MCF 10A (cell line): Measurements from ENCODE around the gene ARHGEF4. TPM values are rescaled to one million over a fixed set of nuclear protein-coding genes. Genes with fewer than 3 reads are reported as not detected.

Source experiments
- BruUV-seq: library from RNA; stranded (reverse); fragments of 400-500 nt; replicated peaks from 2 replicates; lab custom pipeline; 2021; lab: Mats Ljungman, UMichigan
- CTCF ChIA-PET: fragments of 300-600 bp; sonication (Branson Sonifier 250); formaldehyde crosslinking; extraction: SDS; loops from one replicate; lab custom pipeline; 2021; ENCODE audit warnings: antibody characterized with exemption, inconsistent platforms; lab: Yijun Ruan, JAX
- POLR2A ChIA-PET: fragments of 300-600, 350-650 bp; sonication (Branson Sonifier 250); formaldehyde crosslinking; extraction: SDS; loops from one replicate; lab custom pipeline; 2020; ENCODE audit warnings: antibody characterized with exemption, inconsistent platforms; lab: Yijun Ruan, JAX
- DNase-seq: peaks from one replicate; pipeline ENCODE4 v3.0.0-alpha.2; 2018; ENCODE audit not compliant: unreplicated experiment
- H3K27ac Mint-ChIP-seq: one replicate; pipeline ENCODE4 v1.8.0; 2022; ENCODE audit warnings: mild to moderate bottlenecking, low read depth, mixed read lengths; ENCODE audit not compliant: unreplicated experiment
- H3K27me3 Mint-ChIP-seq: one replicate; pipeline ENCODE4 v1.8.0; 2022; ENCODE audit warnings: mixed read lengths; ENCODE audit not compliant: insufficient read depth, unreplicated experiment
- H3K36me3 Mint-ChIP-seq: one replicate; pipeline ENCODE4 v1.8.0; 2022; ENCODE audit warnings: mild to moderate bottlenecking, moderate library complexity, mixed read lengths; ENCODE audit not compliant: insufficient read depth, unreplicated experiment
- H3K4me1 Mint-ChIP-seq: one replicate; pipeline ENCODE4 v1.8.0; 2022; ENCODE audit warnings: mixed read lengths; ENCODE audit not compliant: insufficient read depth, unreplicated experiment
- H3K4me3 Mint-ChIP-seq: one replicate; pipeline ENCODE4 v1.8.0; 2022; ENCODE audit warnings: mild to moderate bottlenecking, moderate library complexity, mixed read lengths; ENCODE audit not compliant: unreplicated experiment
- H3K9me3 Mint-ChIP-seq: one replicate; pipeline ENCODE4 v1.8.0; 2022; ENCODE audit warnings: mixed read lengths; ENCODE audit not compliant: unreplicated experiment
- CTCF ChIP-seq: fragments of 200-600 bp; IDR thresholded peaks from one replicate; pipeline ENCODE4 v1.8.0; 2022; ENCODE audit warnings: antibody characterized with exemption, mild to moderate bottlenecking; ENCODE audit not compliant: unreplicated experiment
- intact Hi-C: fragments of 100-400 bp; cut with micrococcal nuclease; formaldehyde crosslinking; loops from 2 replicates; pipeline ENCODE4 v1.14.1; 2022
- total RNA-seq: library from RNA; stranded (reverse); gene quantifications from 2 replicates; pipeline ENCODE4 v1.2.3, GENCODE V29; 2022

Gene ARHGEF4
- total RNA-seq, 1 experiment from 2014 or later: 52.0 TPM

DNA sequence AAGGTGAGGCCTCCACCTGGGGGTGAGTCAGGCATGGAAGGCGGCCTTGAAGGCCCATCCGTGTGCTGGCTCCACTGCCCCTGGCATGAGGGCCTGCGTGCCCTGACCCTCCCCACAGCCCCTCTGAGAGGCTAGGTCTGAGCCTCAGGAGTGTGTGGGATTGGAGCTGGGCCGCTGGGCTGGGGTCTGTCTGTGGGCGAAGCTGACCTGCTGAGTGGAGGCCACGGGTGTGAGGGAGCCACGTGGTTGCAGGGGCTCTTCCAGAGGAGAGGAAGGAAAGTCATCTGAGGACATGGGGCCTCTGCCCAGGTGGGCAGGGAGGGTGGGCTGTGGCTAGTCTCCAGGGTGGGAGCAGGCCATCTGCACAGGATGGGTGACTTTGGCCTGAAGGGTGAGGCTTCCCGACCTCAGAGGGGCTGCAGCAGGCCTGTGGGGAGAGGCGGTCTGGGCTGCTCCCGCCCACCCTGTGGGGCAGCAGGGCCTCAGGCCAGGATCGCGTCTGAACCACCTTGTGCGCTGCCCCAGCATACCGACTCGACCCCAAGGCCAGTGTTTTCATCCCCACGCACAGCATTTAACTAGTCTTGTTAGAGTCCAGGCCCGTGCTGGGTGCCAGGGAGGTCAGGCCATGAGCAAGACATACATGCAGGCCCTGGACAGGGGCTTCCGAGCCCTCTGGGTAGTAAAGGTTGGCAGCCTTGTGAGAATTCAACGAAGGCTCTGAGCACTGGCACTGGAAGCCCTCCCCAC, 11.2 kb downstream of the ARHGEF4 start:
- DNase-seq: no peak
- intact Hi-C loops: no loop called here
- no peaks in the 10 kb centered on the region for H3K27me3 Mint-ChIP-seq
- BruUV-seq: no TSS peak
- H3K4me3 Mint-ChIP-seq: no peak overlapping the region
- H3K4me1 Mint-ChIP-seq: peaks cover 11% of the 10 kb centered on the region
- H3K27ac Mint-ChIP-seq: peak overlapping the region; percentile 66
- ChIA-PET CTCF (no interaction called here), POLR2A (no interaction called here)
- H3K36me3 Mint-ChIP-seq: peaks cover 11% of the 10 kb centered on the region
- no peak for TF ChIP-seq CTCF
- H3K9me3 Mint-ChIP-seq: no peaks in the 10 kb centered on the region

GRCh38 chr2:130848526-130849210, 12.0 kb downstream of the ARHGEF4 start:
- peaks cover 8% of the 10 kb centered on the region for H3K4me1 Mint-ChIP-seq
- no TSS peak for BruUV-seq
- no peak overlapping the region for H3K4me3 Mint-ChIP-seq
- H3K36me3 Mint-ChIP-seq: peaks cover 11% of the 10 kb centered on the region
- POLR2A ChIA-PET: interaction anchor here (0.6 kb wide), 1 partner anchor 125 kb away, joined by 3 read pairs; no protein-coding TSS in a partner anchor
- intact Hi-C loops: no loop called here
- H3K9me3 Mint-ChIP-seq: no peaks in the 10 kb centered on the region
- CTCF ChIA-PET: interaction anchor here (0.5 to 1.2 kb wide), 4 partner anchors 42 to 244 kb away, joined by 3 to 4 read pairs (median 4); no protein-coding TSS in a partner anchor
- no peak for TF ChIP-seq CTCF
- no peaks in the 10 kb centered on the region for H3K27me3 Mint-ChIP-seq
- DNase-seq: no peak
- no peak overlapping the region for H3K27ac Mint-ChIP-seq

DNA sequence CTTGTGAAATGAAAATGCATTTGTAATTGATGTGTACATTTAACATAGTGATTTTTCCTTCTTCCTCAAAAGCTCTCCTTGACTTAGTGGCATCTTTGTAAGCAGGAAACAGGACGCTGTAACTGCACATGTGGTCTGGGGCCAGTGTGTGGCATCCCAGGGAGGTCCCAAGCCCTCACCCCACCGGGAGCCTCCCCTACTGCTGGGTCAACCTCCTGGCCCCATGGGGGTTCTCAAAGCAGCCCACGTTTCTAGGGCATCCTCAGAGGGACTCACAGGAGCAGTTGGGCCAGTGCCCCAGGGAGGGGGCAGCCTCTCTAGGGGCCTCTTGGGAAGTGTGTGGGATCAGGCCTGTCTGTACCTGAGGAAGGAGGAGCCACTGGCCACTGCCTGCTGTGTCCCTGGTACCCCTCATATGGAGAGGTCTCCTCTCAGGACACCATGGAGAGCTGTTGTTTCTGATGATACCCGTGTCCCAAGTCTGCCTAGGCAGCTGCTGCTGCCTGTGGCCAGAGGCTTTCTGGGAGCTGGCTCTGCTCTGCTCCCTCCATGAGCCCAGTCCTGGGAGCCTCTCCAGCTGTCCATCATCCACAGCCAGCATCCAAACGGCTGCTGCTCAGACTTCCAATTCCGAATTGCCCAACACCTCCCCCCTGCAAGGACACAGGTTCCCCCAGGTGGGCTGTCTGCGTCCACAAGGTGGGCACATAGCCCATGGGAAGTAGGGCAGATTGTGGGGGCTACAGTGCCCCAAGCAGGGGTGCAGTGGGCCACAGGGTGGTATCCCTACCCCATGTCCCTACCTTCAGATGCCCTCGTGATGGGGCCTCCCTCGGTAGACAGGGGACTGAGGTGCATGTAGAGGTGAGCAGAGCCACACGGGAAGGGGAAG, 13.4 kb downstream of the ARHGEF4 start:
- Mint-ChIP-seq H3K27me3 (no peaks in the 10 kb centered on the region), H3K36me3 (peaks cover 14% of the 10 kb centered on the region), H3K4me1 (peaks cover 7% of the 10 kb centered on the region), H3K9me3 (no peaks in the 10 kb centered on the region), H3K4me3 (no peak overlapping the region), H3K27ac (no peak overlapping the region)
- TF ChIP-seq CTCF: no peak
- no peak for DNase-seq
- intact Hi-C loops: no loop called here
- no TSS peak for BruUV-seq
- CTCF ChIA-PET: interaction anchor here (0.6 to 1.2 kb wide), 2 partner anchors 71 to 1626 kb away, joined by 3 to 4 read pairs; no protein-coding TSS in a partner anchor
- POLR2A ChIA-PET: interaction anchor here (0.7 kb wide), 1 partner anchor 243 kb away, joined by 3 read pairs; the partner anchor contains the start of gene FAM168B
